KOPT-K1 (cell line): ENCODE data around the gene IGFN1.

ENCODE experiments used
- H3K27ac ChIP-seq: fragments of 200-600 bp; sonication (generic); 2 replicates; pipeline ENCODE4 v1.5.1; 2016; ENCODE audit warnings: antibody characterized with exemption, mild to moderate bottlenecking, low read depth, low read length; ENCODE audit not compliant: poor library complexity, severe bottlenecking
- H3K36me3 ChIP-seq: fragments of 200-600 bp; sonication (generic); 2 replicates; pipeline ENCODE4 v1.5.1; 2017; ENCODE audit warnings: antibody characterized with exemption, mild to moderate bottlenecking, low read length, moderate library complexity; ENCODE audit not compliant: insufficient read depth
- H3K9me3 ChIP-seq: fragments of 200-600 bp; sonication (generic); 2 replicates; pipeline ENCODE4 v1.5.1; 2017; ENCODE audit warnings: antibody characterized with exemption, low read length, mild to moderate bottlenecking; ENCODE audit not compliant: insufficient read depth, poor library complexity, severe bottlenecking

Gene IGFN1

DNA sequence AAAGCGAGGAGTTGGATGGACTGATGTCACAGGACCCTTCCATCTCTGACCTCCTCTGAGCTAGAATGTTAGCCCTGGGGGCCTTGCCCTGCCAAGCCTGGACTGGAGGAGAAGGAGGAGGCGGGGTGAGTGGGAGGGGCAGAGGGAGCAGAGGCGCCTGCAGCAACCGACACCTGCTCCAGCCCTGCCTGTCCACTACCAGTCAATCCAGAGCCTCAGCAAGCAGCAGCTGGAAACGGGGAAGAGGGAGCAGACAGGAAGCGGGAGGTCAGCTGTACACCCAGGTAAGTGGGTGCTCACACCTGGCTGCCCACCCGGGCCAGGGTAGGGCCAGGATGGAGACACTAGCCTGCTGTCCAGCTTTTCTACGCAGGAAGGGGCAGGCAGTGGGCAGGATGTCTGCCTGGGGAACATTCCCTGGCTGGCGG lies at the start of gene IGFN1:
IGFN1 (plus strand) TSS at position 201 of the 428 bp plus-strand sequence. CDS start 2,470 bp downstream, outside the sequence.
- Histone ChIP-seq H3K27ac (no peak within 1 kb of the TSS), H3K36me3 (no peaks in the 10 kb centered on the region)

DNA sequence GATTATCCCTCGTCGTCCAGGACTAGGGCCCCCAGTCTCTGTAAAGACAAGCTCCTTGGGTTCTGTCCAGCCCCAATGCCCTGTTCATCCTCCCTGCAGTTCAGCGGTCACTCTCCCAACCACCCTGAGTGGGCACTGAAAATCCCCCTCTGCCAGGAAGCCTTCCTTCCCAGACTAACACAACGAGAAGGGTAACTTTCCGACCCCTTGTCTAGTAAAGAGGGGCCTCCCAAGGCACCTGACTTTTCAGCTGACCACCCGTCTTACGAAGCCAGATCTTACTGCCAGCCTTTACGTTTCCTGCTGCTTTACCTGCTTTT lies 49.7 kb upstream of the IGFN1 start:
- H3K36me3 ChIP-seq: peaks cover 88% of the 10 kb centered on the region
- H3K9me3 ChIP-seq: no peaks in the 10 kb centered on the region
- no peak overlapping the region for H3K27ac ChIP-seq

More for the DNA sequence above, at the start of gene IGFN1:
- no peaks in the 10 kb centered on the region for H3K9me3 ChIP-seq

DNA sequence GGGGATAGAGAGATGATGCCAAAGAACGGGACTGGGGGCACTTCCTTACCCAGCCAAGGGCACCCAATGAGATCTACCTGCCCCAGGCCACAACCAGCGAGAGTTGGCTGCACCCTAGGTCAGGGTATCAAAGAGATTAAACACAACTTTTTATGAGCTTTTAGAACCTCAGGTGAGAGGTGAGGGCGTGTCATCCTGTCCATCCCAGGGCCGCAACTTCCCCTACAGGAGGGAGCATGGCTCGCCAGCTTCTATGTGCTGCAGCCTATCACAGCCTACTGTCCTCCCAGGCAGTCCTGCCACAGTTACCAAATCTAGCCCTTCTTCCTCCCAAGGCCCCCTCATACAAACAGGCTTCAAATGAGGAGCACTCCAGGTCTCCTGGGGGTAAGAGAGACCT lies 49.2 kb upstream of the IGFN1 start:
- Histone ChIP-seq H3K36me3 (peaks cover 88% of the 10 kb centered on the region), H3K9me3 (no peaks in the 10 kb centered on the region), H3K27ac (no peak overlapping the region)

DNA sequence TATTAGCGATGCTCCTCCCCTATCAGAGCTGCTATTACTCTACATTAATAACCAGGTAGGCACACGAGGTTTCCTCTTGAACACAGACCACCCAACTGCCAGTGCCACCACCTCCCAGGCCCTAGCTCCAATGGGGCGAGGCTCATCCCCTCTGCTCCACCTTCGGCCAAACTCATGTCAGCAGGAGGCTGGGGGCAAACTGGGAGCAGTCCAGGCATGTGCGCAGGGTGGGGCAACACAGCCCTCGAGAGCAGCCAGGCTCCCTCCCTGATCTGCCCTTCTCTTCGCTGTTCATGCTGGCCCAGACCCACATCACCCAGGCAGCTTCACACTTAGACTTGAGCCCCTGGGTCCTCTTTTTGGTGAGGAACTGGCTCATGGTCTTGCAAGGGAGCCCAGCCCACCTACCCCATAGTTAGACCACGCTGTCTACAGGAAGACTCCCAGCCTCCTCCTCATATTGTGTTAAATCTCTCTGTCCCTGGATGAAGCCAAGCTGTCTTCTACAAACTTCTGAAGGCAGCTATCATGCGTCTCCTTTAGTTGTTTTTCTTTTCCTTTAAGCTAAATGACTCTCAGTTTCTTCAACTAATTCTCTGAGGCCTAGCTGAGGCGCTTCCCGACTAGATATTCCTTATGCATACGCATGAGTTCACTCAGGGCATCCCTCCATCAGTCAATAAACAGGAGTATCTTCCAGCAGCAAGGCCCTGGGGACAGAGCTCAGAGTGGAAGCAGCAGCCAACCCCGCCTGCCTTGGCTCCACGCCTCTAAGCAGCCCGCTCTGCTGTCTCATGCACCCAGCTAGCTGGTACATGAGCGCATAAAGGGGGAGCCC lies 48.4 kb upstream of the IGFN1 start:
- no peaks in the 10 kb centered on the region for H3K9me3 ChIP-seq
- H3K36me3 ChIP-seq: peaks cover 93% of the 10 kb centered on the region
- no peak overlapping the region for H3K27ac ChIP-seq

DNA sequence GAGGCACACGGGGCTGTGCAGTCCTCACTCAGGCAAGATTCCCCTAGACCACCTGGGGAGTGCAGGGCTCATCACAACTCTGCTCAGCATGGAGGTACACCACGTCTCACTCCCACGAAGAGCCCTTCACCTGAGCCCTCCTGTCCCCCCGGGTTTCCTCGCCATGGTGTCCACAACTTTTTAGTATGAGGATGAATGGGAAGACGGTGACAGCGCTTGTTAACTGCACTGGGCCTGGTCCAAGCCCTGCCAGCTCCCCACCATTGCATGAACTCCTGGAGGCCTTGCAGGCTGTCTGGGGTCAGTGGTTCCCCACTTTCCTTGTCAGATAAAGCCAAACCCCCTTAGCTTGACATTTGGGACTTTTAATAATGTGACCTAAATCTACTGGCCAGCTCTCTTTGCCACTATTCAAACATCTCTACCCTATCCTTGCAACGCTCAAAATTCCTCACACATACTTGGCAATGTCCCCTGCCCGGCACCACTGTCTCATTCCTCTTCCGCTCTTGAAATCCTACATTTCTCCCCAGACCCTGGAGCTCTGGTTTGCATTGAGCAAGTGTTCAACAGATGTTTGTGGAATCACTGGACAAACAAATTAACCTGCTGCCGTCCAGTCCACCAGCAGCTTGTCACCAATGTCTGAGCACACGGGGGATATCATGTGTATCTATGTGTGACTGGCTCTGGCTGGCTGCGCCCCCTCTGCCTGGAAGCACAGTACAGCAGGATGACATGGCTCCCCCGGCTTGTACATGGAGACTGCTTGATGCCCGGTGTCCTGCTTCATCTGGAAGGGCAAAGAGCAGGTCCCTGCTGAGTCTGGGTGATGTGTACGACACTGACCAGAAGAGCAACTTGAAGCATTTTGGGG lies 47.5 kb upstream of the IGFN1 start:
- H3K27ac ChIP-seq: no peak overlapping the region
- H3K9me3 ChIP-seq: no peaks in the 10 kb centered on the region
- peaks cover 92% of the 10 kb centered on the region for H3K36me3 ChIP-seq

DNA sequence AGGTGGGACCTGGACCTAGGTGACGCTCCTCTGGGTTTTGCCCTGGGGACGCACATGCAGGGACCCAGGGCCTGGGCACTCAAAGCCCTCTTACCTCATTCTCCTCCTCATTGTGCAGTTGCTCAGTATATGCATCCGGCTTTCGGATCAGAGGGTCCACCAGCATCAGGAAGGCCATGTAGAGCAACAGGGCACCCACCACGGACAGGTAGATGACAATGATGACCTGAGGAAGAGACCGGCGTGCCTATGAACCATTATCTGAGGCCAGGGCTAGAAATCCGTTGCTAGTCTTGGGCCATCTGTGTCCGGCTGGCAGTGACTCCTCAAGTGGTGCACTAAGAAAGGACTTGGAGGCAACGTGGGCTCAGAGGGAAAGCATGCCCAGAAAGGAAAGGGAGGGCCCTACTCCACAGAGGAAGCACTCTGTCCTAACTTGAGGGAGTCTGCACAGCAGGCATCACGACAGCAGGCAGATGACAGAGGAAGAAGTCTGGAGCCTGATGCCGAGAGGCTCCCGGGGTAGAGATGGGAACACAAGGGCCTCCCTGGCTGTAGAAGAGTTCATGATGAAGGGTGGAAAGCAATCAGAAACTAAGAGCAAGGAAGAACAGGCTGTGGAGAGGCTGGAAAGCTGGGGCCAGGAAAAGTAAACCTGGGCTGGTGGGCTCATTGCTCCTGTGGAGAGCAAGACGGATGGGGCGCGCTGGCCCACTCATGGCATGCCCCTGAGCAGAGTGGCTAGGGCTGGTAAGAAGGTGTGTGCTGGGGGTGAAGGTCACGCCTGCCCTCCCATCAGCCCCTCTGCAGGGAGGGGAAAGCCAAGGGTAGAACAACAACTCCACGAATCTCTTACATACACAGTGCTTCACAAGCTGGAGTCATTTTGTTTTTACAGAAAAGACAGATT lies 46.6 kb upstream of the IGFN1 start:
- Histone ChIP-seq H3K9me3 (no peaks in the 10 kb centered on the region), H3K36me3 (peaks cover 92% of the 10 kb centered on the region), H3K27ac (no peak overlapping the region)

DNA sequence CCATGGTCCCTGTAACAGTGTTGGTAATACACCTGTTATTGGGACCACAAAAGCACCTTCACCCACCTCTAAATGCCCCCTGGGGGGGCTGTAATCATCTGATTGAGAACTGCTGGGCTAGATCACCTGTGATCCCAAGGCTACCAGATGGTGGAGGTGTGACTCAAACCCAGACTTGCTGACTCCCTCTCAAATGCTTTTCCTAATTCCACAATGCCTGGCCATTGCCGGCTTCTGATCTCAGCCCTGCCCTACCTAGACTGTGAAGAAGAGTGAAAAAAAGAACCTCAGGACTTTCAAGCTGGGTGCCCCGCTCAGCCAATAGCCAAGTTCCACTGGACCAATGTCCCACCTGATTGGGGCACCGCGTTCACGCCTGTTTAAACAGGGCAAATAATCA lies 45.9 kb upstream of the IGFN1 start:
- no peaks in the 10 kb centered on the region for H3K9me3 ChIP-seq
- no peak overlapping the region for H3K27ac ChIP-seq
- peaks cover 92% of the 10 kb centered on the region for H3K36me3 ChIP-seq

DNA sequence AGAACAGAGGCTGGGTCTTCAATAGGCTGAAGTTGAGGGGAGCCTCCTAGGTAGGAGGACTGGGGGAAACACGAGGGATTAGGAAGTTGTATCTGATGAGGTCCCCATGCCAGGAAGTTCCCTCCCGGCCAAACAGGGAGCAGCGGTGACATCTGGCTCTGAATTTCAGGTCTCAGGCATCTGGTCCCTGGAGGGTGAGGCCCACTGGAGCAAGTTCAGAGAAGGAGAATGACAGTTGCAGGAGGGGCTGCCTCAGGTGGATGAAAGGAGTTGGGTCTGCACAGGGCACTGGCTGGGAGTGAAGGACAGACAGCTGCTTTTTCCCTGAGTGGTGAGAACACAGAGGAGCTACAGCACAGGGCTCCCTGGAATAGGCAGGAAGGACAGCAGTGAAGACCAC lies 45.5 kb upstream of the IGFN1 start:
- no peaks in the 10 kb centered on the region for H3K9me3 ChIP-seq
- H3K27ac ChIP-seq: no peak overlapping the region
- H3K36me3 ChIP-seq: peaks cover 91% of the 10 kb centered on the region

DNA sequence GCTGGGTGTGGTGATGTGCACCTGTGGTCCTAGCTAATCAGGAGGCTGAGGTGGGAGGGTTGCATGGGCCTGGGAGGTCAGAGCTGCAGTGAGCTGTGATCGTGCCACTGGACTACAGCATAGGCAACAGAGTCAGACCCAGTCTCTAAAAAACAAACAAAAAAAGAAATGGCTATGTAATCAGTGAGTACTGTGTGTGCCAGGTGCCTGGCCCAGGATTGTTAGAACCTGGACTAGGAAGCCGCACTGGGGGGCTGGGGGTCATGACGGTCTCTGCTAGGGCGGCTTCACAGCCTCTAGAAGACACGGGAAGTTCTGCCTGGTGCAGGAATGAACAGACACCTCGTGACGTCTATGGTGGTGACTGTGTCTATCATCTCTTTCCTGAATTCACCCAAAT lies 44.8 kb upstream of the IGFN1 start:
- Histone ChIP-seq H3K27ac (no peak overlapping the region), H3K36me3 (peaks cover 91% of the 10 kb centered on the region), H3K9me3 (no peaks in the 10 kb centered on the region)

DNA sequence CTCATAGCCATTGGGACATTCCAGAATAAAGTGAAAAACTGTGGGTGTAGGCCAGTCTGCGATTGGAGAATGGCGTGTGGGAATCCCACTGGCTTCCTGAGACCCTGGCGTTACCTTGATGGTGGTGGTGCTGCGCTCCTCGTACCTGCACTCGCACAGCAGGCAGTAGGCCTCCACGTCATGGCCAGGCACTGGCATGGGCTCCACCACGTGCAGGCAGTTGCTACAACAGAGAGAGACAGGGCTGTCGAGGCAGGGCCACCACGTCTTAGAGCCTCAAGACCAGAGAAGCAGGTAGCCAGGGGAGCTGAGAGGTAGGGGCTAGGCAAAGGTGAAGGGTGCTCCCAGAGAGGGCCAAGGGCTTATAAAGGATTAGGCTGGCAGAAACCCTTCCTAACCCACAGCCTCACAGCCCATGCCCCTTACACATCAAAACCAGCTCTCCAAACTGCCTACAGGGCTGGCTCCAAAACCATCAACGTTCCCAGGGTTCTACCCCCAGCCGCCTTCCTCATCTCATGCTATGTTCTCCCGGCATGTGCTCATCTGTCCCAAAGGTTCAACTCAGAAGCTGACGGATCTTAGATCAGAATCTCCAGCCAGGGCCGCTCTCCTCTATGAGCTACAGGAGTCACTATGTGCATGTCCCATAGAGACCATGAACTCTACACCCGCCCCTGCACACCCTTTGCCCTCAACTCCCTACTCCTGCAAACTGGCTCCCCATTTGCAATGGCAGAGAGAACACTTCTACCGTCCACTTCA lies 43.8 kb upstream of the IGFN1 start:
- H3K9me3 ChIP-seq: no peaks in the 10 kb centered on the region
- no peak overlapping the region for H3K27ac ChIP-seq
- peaks cover 95% of the 10 kb centered on the region for H3K36me3 ChIP-seq

DNA sequence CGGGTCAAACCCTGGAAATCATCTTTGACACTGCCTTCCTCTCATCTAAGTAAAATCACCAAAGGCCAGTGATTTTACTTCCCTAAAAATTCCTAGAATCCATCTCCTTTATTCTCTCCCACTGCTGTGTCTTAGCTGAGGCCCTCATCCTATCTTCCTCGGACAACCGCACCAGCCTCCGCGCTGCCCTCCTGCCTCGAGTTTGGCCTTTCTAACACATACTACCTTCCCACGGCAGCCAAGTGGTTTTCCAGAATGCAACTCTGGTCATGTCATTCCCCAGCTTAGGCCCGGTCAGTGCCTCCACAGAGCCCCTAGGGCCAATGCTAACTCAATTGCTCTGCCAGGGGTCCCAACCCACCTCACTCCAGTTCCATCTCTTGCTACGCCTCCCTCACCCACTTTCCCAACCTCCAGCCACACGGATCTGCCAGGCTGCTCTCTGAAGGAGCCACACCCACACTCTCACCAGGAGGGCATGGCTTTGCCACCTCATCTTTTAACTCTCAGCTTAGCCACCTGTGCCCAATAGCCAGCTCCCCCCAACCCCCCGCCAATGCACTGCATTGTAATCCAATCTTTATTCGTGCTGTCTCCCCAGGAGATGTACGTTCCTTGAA lies 43.1 kb upstream of the IGFN1 start:
- Histone ChIP-seq H3K9me3 (no peaks in the 10 kb centered on the region), H3K27ac (no peak overlapping the region), H3K36me3 (peaks cover 92% of the 10 kb centered on the region)

DNA sequence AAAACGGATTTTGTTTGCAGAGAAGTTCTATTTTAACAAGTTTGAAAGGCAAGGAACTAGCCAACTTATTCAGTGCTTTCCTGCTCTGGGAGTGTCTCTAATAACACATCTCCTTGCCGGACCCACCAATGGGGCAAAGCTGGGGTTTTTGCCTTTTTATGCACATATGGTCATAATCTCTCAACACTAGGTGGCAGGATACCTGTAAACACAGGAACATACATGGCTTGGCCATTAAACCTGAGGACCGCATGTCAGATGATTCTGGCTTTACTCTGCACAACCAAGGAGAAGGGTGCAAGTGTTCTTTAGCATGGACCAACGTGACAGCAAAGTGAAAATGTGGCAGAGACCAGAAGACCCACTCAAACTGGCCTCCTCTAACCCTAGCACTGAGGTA lies 41.2 kb upstream of the IGFN1 start:
- Histone ChIP-seq H3K27ac (no peak overlapping the region), H3K36me3 (peaks cover 73% of the 10 kb centered on the region), H3K9me3 (no peaks in the 10 kb centered on the region)

DNA sequence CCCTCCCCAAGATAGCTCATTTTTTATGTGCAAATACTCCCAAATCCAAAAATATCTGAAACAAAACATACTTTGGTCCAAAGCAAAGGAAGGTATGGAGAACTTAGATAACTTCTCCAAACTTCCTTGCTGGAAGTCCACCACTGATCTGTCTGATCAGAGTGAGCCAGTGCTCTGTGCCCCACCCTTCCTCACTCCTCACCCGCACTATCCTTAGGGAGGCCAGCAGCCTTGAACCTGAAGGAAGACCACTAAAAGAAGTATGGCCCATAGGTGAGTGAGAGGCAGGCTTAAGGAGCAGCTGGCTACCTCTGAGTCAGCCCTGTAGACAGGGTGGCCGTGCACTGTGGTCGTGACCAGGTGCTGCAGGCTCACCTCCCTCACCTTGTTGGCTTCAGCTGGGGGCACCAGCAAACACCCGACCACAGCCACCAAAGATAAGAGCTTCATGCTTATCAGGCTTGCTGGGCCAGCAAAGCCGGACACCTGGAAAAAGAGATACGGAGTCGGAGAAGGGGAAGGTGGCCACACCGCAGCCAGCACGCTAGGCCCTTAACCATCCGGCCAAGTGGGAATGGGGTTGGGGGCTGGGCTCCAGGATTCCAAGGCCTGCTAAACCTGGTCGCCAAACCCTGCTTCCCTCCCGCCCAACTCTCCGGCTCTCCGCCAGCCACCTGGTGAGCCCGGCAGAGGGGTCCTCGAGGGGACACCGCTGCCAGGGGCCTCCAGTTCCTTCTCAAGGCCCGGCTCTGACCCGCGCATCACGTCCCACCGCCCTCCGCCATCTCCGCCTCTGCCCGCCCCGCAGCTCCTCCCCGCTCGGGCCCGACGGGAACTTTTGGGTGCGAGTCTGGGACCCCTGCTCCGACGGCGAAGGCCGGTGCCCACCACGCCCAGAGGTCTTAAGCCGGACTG lies 36.9 kb upstream of the IGFN1 start:
- Histone ChIP-seq H3K9me3 (peaks cover 10% of the 10 kb centered on the region), H3K36me3 (peaks cover 33% of the 10 kb centered on the region), H3K27ac (peak overlapping the region; percentile 48)
